Adrenal gland (tissue), 5 donors: ENCODE data around the gene PSTK.
A peak's percentile ranks its signal among the peaks of the same experiment; 100 is the strongest.

Experiments used
- CTCF ChIP-seq, 6 experiments: fragments of 450-650 bp in 4 of 6; fragments of 200-600 bp in 2 of 6; sonication (generic) in 1 of 6; IDR thresholded peaks; 1 replicate in 5 of 6; 2 replicates in 1 of 6; pipeline versions ENCODE4 v1.5.1 to v1.8.0; 2016 to 2021; ENCODE audit warnings: antibody characterized with exemption in 6 of 6, mild to moderate bottlenecking in 2 of 6, moderate library complexity in 1 of 6
- POLR2A ChIP-seq, 2 donors: fragments of 450-650 bp; IDR thresholded peaks; one replicate each; pipeline ENCODE4 v1.6.1; 2017; ENCODE audit warnings: antibody characterized with exemption in 2 of 2, mild to moderate bottlenecking in 2 of 2, moderate library complexity in 1 of 2
- donor health status: DM: no; HTN: no; CAD: no.

DNA sequence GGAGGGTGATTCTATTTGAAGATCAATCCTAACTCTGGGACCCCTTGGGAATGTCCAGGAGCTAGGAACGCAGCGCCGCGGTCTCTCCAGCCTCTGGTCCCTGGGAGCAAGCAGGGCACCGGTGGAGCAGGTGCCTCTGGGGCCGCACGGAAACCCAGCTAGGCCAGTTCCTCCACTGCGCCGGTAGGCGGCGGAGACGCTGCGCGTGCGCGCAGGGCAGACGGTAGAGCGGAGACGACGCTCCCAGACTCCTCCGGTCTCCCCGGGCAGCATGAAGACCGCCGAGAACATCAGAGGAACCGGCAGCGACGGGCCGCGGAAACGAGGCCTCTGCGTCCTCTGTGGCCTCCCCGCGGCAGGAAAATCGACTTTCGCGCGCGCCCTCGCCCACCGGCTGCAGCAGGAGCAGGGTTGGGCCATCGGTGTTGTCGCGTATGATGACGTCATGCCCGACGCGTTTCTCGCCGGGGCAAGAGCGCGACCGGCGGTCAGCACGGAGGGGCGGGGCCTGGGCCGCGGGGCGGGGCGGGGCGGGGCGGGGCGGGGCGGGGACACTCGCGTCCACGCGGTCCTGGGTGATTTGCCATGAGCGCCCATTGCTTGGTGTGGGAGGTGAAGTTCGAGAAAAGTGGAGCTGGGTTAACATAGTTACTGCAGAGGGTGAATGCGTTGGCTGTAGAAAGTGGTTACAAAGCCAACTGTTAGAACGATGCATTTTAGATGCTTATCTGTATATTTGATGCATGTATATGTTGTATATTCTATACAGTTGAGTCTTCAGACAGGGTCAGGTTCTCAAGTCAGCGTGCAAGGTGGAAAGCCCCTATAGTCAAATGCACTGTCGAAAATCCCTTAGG, at the start of gene PSTK:
- TF ChIP-seq CTCF (IDR thresholded peaks at IDR 0.05) (peak; percentile 88 to 99 (median 96)), POLR2A (IDR thresholded peaks at IDR 0.05) (peak; percentile 65 to 80)
